Measurements from ENCODE around the gene GTF2IRD1. TPM values are rescaled to one million over a fixed set of nuclear protein-coding genes. Genes with fewer than 3 reads are reported as not detected.
"Not testable (repeated sequence)": the region's sequence is repeated elsewhere in the genome, so short reads cannot be mapped to it uniquely, and the experiment has no call there.

GTF2IRD1 gene
- total RNA-seq, 1 donor: 6.4 TPM

GRCh38 chr7:74525140-74525539 is 71.4 kb downstream of the GTF2IRD1 start:
- H3K4me3 ChIP-seq (ENCODE audit: low read depth, low read length): no peak overlapping the region
- TF ChIP-seq CTCF (IDR thresholded peaks at IDR 0.05; ENCODE audit: insufficient read depth, low read length): no peak
- no peak for DNase-seq (ENCODE audit: low read depth)

- H3K4me3 ChIP-seq (ENCODE audit: low read depth, low read length): no peak overlapping the region
- no peak for DNase-seq (ENCODE audit: low read depth)
- TF ChIP-seq CTCF (IDR thresholded peaks at IDR 0.05; ENCODE audit: insufficient read depth, low read length): no peak
These were observed 72.2 kb downstream of the GTF2IRD1 start for GRCh38 chr7:74525881-74526280.

- TF ChIP-seq CTCF (IDR thresholded peaks at IDR 0.05; ENCODE audit: insufficient read depth, low read length): no peak
- DNase-seq (ENCODE audit: low read depth): no peak
- H3K4me3 ChIP-seq (ENCODE audit: low read depth, low read length): no peak overlapping the region
These were observed 73.1 kb downstream of the GTF2IRD1 start for GRCh38 chr7:74526780-74527179.

GRCh38 chr7:74527842-74528241 is 74.1 kb downstream of the GTF2IRD1 start:
- DNase-seq (ENCODE audit: low read depth): no peak
- H3K4me3 ChIP-seq (ENCODE audit: low read depth, low read length): no peak overlapping the region
- TF ChIP-seq CTCF (IDR thresholded peaks at IDR 0.05; ENCODE audit: insufficient read depth, low read length): no peak

- not testable (repeated sequence) for H3K4me3 ChIP-seq (ENCODE audit: low read depth, low read length); DNase-seq (ENCODE audit: low read depth)
These were observed 75.1 kb downstream of the GTF2IRD1 start for GRCh38 chr7:74528773-74529172.

GRCh38 chr7:74535951-74536356 is 82.2 kb downstream of the GTF2IRD1 start:
- TF ChIP-seq CTCF (IDR thresholded peaks at IDR 0.05; ENCODE audit: insufficient read depth, low read length): no peak
- no peak for DNase-seq (ENCODE audit: low read depth)
- no peak overlapping the region for H3K4me3 ChIP-seq (ENCODE audit: low read depth, low read length)

- H3K4me3 ChIP-seq (ENCODE audit: low read depth, low read length); DNase-seq (ENCODE audit: low read depth): not testable (repeated sequence)
These were observed 88.2 kb downstream of the GTF2IRD1 start for GRCh38 chr7:74541937-74542336.

GRCh38 chr7:74542558-74543117 is 88.9 kb downstream of the GTF2IRD1 start:
- TF ChIP-seq CTCF (IDR thresholded peaks at IDR 0.05; ENCODE audit: insufficient read depth, low read length): no peak

More at GRCh38 chr7:74542558-74543117, 88.9 kb downstream of the GTF2IRD1 start:
- no peak overlapping the region for H3K4me3 ChIP-seq (ENCODE audit: low read depth, low read length)
- no peak for DNase-seq (ENCODE audit: low read depth)
